ENCODE data around the gene ADK. TPM values are rescaled to one million over a fixed set of nuclear protein-coding genes. Genes with fewer than 3 reads are reported as not detected.
"Not testable (repeated sequence)": the region's sequence is repeated elsewhere in the genome, so short reads cannot be mapped to it uniquely, and the experiment has no call there.

The ADK gene
- total RNA-seq, 2 experiments from 2014 or later, result 26.4 to 31.1 TPM

GRCh38 chr10:74213019-74213418 is 62.0 kb downstream of the ADK start:
- H3K4me3 ChIP-seq (ENCODE audit: low read depth, low read length, poor library complexity, severe bottlenecking), result no peak overlapping the region
- BruUV-seq (replicated peaks), result no TSS peak
- no peak overlapping the region for H2AFZ ChIP-seq (ENCODE audit: low read length)
- H3K4me2 ChIP-seq (ENCODE audit: low read length), result no peak overlapping the region
- H3K4me1 ChIP-seq (ENCODE audit: insufficient read depth, low read length, poor library complexity, severe bottlenecking), result peaks cover 2% of the 10 kb centered on the region
- TF ChIP-seq CTCF (conservative IDR thresholded peaks at IDR 0.05; ENCODE audit: low read length), result no peak
- no peak for TF ChIP-seq EZH2phosphoT487 (IDR thresholded peaks at IDR 0.05; ENCODE audit: borderline replicate concordance, low read depth, low read length)
- intact Hi-C loops (cut with micrococcal nuclease; ENCODE audit: unreplicated experiment), result no loop called here
- CTCF ChIA-PET (ENCODE audit: unreplicated experiment), result interaction anchor here (0.6 kb wide), 1 partner anchor 375 kb away, joined by 3 read pairs; no protein-coding TSS in a partner anchor
- no peak overlapping the region for H3K27ac ChIP-seq (ENCODE audit: low read depth, low read length, poor library complexity, severe bottlenecking)
- no peaks in the 10 kb centered on the region; the same call in 1 of the 2 replicates for H3K36me3 ChIP-seq (ENCODE audit: insufficient read depth, low read length)
- no peaks in the 10 kb centered on the region for H4K20me1 ChIP-seq (ENCODE audit: insufficient read depth, low read length)
- H3K79me2 ChIP-seq (ENCODE audit: insufficient read depth, low read depth, low read length), result no peaks in the 10 kb centered on the region
- no peak for DNase-seq (ENCODE audit: low spot score)
- no peaks in the 10 kb centered on the region for H3K9me2 ChIP-seq (ENCODE audit: insufficient read depth, low read length)
- POLR2A ChIA-PET, result interaction anchor here (0.6 to 2.0 kb wide), 9 partner anchors 10 to 331 kb away, joined by 3 to 7 read pairs (median 4); no protein-coding TSS in a partner anchor
- H3K9me3 ChIP-seq (ENCODE audit: low read length), result no peaks in the 10 kb centered on the region

GRCh38 chr10:74213571-74214162 is 62.6 kb downstream of the ADK start:
- no peak for TF ChIP-seq EZH2phosphoT487 (IDR thresholded peaks at IDR 0.05; ENCODE audit: borderline replicate concordance, low read depth, low read length)
- peak; percentile 80 for TF ChIP-seq CTCF (conservative IDR thresholded peaks at IDR 0.05; ENCODE audit: low read length)
- intact Hi-C loops (cut with micrococcal nuclease; ENCODE audit: unreplicated experiment), result no loop called here
- no peaks in the 10 kb centered on the region for H3K79me2 ChIP-seq (ENCODE audit: insufficient read depth, low read depth, low read length)
- BruUV-seq (replicated peaks), result TSS peak; percentile 21
- no peak overlapping the region for H3K4me2 ChIP-seq (ENCODE audit: low read length)
- POLR2A ChIA-PET, result interaction anchor here (0.5 to 2.0 kb wide), 13 partner anchors 11 to 915 kb away, joined by 3 to 7 read pairs (median 4); no protein-coding TSS in a partner anchor
- no peak overlapping the region for H2AFZ ChIP-seq (ENCODE audit: low read length)
- CTCF ChIA-PET (ENCODE audit: unreplicated experiment), result interaction anchor here (1.2 kb wide), 1 partner anchor 30 kb away, joined by 3 read pairs; no protein-coding TSS in a partner anchor
- H3K4me1 ChIP-seq (ENCODE audit: insufficient read depth, low read length, poor library complexity, severe bottlenecking), result no peaks in the 10 kb centered on the region
- no peak overlapping the region for H3K27ac ChIP-seq (ENCODE audit: low read depth, low read length, poor library complexity, severe bottlenecking)
- no peaks in the 10 kb centered on the region for H3K9me2 ChIP-seq (ENCODE audit: insufficient read depth, low read length)
- no peaks in the 10 kb centered on the region for H3K9me3 ChIP-seq (ENCODE audit: low read length)
- no peaks in the 10 kb centered on the region for H4K20me1 ChIP-seq (ENCODE audit: insufficient read depth, low read length)
- H3K4me3 ChIP-seq (ENCODE audit: low read depth, low read length, poor library complexity, severe bottlenecking), result no peak overlapping the region
- DNase-seq (ENCODE audit: low spot score), result peak; percentile 40
- no peaks in the 10 kb centered on the region; the same call in 1 of the 2 replicates for H3K36me3 ChIP-seq (ENCODE audit: insufficient read depth, low read length)

GRCh38 chr10:74217110-74217509 is 66.1 kb downstream of the ADK start:
- H4K20me1 ChIP-seq (ENCODE audit: insufficient read depth, low read length); H3K9me2 ChIP-seq (ENCODE audit: insufficient read depth, low read length); H3K36me3 ChIP-seq (ENCODE audit: insufficient read depth, low read length); DNase-seq (ENCODE audit: low spot score); CTCF ChIA-PET (ENCODE audit: unreplicated experiment); H3K4me1 ChIP-seq (ENCODE audit: insufficient read depth, low read length, poor library complexity, severe bottlenecking); H3K27ac ChIP-seq (ENCODE audit: low read depth, low read length, poor library complexity, severe bottlenecking); H3K9me3 ChIP-seq (ENCODE audit: low read length); H3K4me3 ChIP-seq (ENCODE audit: low read depth, low read length, poor library complexity, severe bottlenecking); BruUV-seq (replicated peaks); intact Hi-C loops (cut with micrococcal nuclease; ENCODE audit: unreplicated experiment); H2AFZ ChIP-seq (ENCODE audit: low read length); H3K4me2 ChIP-seq (ENCODE audit: low read length); H3K79me2 ChIP-seq (ENCODE audit: insufficient read depth, low read depth, low read length): not testable (repeated sequence)
- POLR2A ChIA-PET, result interaction anchor here (1.2 kb wide), 1 partner anchor 59 kb away, joined by 5 read pairs; no protein-coding TSS in a partner anchor

- DNase-seq (ENCODE audit: low spot score); H3K4me3 ChIP-seq (ENCODE audit: low read depth, low read length, poor library complexity, severe bottlenecking); H3K9me2 ChIP-seq (ENCODE audit: insufficient read depth, low read length); H3K4me2 ChIP-seq (ENCODE audit: low read length); H4K20me1 ChIP-seq (ENCODE audit: insufficient read depth, low read length); POLR2A ChIA-PET; H3K27ac ChIP-seq (ENCODE audit: low read depth, low read length, poor library complexity, severe bottlenecking); H3K79me2 ChIP-seq (ENCODE audit: insufficient read depth, low read depth, low read length); CTCF ChIA-PET (ENCODE audit: unreplicated experiment); intact Hi-C loops (cut with micrococcal nuclease; ENCODE audit: unreplicated experiment); BruUV-seq (replicated peaks); H3K36me3 ChIP-seq (ENCODE audit: insufficient read depth, low read length); H3K4me1 ChIP-seq (ENCODE audit: insufficient read depth, low read length, poor library complexity, severe bottlenecking); H3K9me3 ChIP-seq (ENCODE audit: low read length); H2AFZ ChIP-seq (ENCODE audit: low read length): not testable (repeated sequence)
Observed at GRCh38 chr10:74222467-74222866, 71.4 kb downstream of the ADK start.

Data from OCI-LY7 (cell line).